ENCODE results near the gene EVC2.
"Not testable (repeated sequence)": the region's sequence is repeated elsewhere in the genome, so short reads cannot be mapped to it uniquely, and the experiment has no call there.

Gene EVC2

DNA sequence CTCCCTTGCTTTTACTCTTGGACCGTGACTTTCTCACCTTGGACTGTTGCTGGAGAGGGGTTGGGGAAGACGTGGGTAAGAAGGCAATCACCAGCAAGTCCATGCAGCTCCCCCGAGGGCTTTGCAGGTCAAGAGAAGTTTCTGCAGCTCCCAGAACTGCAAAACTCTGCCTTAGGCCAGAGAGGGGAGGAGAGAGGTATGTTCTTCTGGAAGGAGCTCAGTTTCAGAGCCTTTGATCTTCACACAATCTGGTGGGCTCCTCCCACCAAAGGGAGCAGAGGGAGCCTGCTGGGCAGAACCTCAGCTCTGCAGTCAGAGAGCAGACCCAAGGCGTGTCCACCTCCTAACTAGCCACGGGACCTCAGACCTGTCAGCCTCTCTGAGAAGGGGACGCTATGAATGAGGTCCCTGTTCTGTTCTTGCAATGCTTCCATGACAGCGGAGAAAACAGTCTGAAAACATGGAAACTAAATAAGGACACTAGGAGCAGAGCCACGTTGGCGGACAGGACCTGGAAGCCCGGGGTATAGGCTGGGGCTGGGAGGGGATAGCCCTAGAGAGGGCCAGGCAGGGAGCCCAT lies 92.8 kb downstream of the EVC2 start:
- Mint-ChIP-seq H3K27ac (peak overlapping the region; percentile 87), H3K4me3 (no peak overlapping the region), H3K9me3 (no peaks in the 10 kb centered on the region), H3K27me3 (ENCODE audit: low read depth, poor library complexity) (peaks cover 3% of the 10 kb centered on the region), H3K36me3 (ENCODE audit: low read depth) (peaks cover 84% of the 10 kb centered on the region), H3K4me1 (peaks cover 18% of the 10 kb centered on the region)
- peak; percentile 7 for DNase-seq
- TF ChIP-seq, protein P1, sequence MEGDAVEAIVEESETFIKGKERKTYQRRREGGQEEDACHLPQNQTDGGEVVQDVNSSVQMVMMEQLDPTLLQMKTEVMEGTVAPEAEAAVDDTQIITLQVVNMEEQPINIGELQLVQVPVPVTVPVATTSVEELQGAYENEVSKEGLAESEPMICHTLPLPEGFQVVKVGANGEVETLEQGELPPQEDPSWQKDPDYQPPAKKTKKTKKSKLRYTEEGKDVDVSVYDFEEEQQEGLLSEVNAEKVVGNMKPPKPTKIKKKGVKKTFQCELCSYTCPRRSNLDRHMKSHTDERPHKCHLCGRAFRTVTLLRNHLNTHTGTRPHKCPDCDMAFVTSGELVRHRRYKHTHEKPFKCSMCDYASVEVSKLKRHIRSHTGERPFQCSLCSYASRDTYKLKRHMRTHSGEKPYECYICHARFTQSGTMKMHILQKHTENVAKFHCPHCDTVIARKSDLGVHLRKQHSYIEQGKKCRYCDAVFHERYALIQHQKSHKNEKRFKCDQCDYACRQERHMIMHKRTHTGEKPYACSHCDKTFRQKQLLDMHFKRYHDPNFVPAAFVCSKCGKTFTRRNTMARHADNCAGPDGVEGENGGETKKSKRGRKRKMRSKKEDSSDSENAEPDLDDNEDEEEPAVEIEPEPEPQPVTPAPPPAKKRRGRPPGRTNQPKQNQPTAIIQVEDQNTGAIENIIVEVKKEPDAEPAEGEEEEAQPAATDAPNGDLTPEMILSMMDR (IDR thresholded peaks at IDR 0.05), result no peak

DNA sequence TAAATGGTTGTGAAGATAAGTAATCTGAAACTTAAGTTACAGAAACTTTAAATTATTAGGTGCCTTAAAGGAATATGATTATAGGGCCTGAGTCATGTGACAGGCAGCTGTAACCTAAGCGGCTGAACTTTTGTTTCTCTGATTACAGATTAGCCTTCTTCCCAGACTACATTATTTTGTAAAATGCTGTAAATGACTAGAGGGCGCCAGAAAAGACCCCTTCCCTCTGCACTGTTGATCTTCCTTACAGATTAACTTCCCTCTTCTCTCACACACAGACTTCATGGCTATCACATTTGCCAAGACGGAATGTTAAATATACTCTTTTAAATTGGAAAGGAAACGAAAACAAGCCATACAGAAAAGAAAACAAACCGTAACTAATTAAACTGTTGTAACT lies 96.6 kb downstream of the EVC2 start:
- H3K4me1 Mint-ChIP-seq, result peaks cover 18% of the 10 kb centered on the region
- TF ChIP-seq, protein P1 (IDR thresholded peaks at IDR 0.05), result no peak
- H3K27ac Mint-ChIP-seq, result no peak overlapping the region
- no peaks in the 10 kb centered on the region for H3K27me3 Mint-ChIP-seq (ENCODE audit: low read depth, poor library complexity)
- peaks cover 67% of the 10 kb centered on the region for H3K36me3 Mint-ChIP-seq (ENCODE audit: low read depth)
- DNase-seq, result no peak
- no peak overlapping the region for H3K4me3 Mint-ChIP-seq
- no peaks in the 10 kb centered on the region for H3K9me3 Mint-ChIP-seq

- TF ChIP-seq, protein P1 (IDR thresholded peaks at IDR 0.05), result no peak
- no peak overlapping the region for H3K4me3 Mint-ChIP-seq
- peaks cover 10% of the 10 kb centered on the region for H3K4me1 Mint-ChIP-seq
- no peak for DNase-seq
- H3K27ac Mint-ChIP-seq, result no peak overlapping the region
- no peaks in the 10 kb centered on the region for H3K27me3 Mint-ChIP-seq (ENCODE audit: low read depth, poor library complexity)
- peaks cover 50% of the 10 kb centered on the region for H3K36me3 Mint-ChIP-seq (ENCODE audit: low read depth)
- H3K9me3 Mint-ChIP-seq, result no peaks in the 10 kb centered on the region
These were observed 98.9 kb downstream of the EVC2 start for GRCh38 chr4:5609306-5610007.

DNA sequence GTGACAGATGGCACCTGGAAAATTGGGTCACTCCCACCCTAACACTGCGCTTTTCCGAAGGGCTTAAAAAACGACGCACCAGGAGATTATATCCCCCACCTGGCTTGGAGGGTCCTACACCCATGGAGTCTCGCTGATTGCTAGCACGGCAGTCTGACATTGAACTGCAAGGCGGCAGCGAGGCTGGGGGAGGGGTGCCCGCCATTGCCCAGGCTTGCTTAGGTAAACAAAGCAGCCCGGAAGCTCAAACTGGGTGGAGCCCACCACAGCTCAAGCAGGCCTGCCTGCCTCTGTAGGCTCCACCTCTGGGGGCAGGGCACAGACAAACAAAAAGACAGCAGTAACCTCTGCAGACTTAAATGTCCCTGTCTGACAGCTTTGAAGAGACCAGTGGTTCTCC lies 114.5 kb downstream of the EVC2 start:
- peaks cover 80% of the 10 kb centered on the region for H3K36me3 Mint-ChIP-seq (ENCODE audit: low read depth)
- peaks cover 56% of the 10 kb centered on the region for H3K9me3 Mint-ChIP-seq
- H3K4me1 Mint-ChIP-seq; H3K4me3 Mint-ChIP-seq; H3K27ac Mint-ChIP-seq; DNase-seq; H3K27me3 Mint-ChIP-seq (ENCODE audit: low read depth, poor library complexity): not testable (repeated sequence)

- H3K27me3 Mint-ChIP-seq (ENCODE audit: low read depth, poor library complexity), result peaks cover 7% of the 10 kb centered on the region
- peaks cover 67% of the 10 kb centered on the region for H3K9me3 Mint-ChIP-seq
- no peak for DNase-seq
These were observed 116.1 kb downstream of the EVC2 start for GRCh38 chr4:5592272-5592671.

GRCh38 chr4:5589495-5589894 lies 118.9 kb downstream of the EVC2 start:
- H3K27ac Mint-ChIP-seq, result no peak overlapping the region
- no peaks in the 10 kb centered on the region for H3K4me1 Mint-ChIP-seq
- H3K36me3 Mint-ChIP-seq (ENCODE audit: low read depth), result peaks cover 90% of the 10 kb centered on the region
- no peak overlapping the region for H3K4me3 Mint-ChIP-seq
- peaks cover 7% of the 10 kb centered on the region for H3K27me3 Mint-ChIP-seq (ENCODE audit: low read depth, poor library complexity)
- H3K9me3 Mint-ChIP-seq, result peaks cover 60% of the 10 kb centered on the region
- DNase-seq, result no peak
- TF ChIP-seq, protein P1 (IDR thresholded peaks at IDR 0.05), result no peak

More at GRCh38 chr4:5592272-5592671, 116.1 kb downstream of the EVC2 start:
- no peak overlapping the region for H3K27ac Mint-ChIP-seq
- TF ChIP-seq, protein P1 (IDR thresholded peaks at IDR 0.05), result no peak
- no peaks in the 10 kb centered on the region for H3K4me1 Mint-ChIP-seq
- H3K4me3 Mint-ChIP-seq, result no peak overlapping the region
- peaks cover 90% of the 10 kb centered on the region for H3K36me3 Mint-ChIP-seq (ENCODE audit: low read depth)
